Uterus (tissue), 4 donors: ENCODE results near the gene BCAT1. TPM values are rescaled to one million over a fixed set of nuclear protein-coding genes. Genes with fewer than 3 reads are reported as not detected.

Source experiments
- DNase-seq, 2 donors: peaks; one replicate each; pipeline ENCODE4 v3.0.0-alpha.2; 2019 to 2020
- H3K27ac ChIP-seq, 2 donors: fragments of 200-600 bp; sonication (generic); 1 replicate in 1 of 2; 2 replicates in 1 of 2; pipeline ENCODE4 v1.5.1; 2016 to 2018
- H3K27me3 ChIP-seq, 2 donors: fragments of 200-600 bp; sonication (generic); one replicate each; pipeline ENCODE4 v1.5.1; 2018 to 2019; ENCODE audit warnings: control low read depth in 1 of 2
- H3K36me3 ChIP-seq, 2 donors: fragments of 200-600 bp; sonication (generic); one replicate each; pipeline ENCODE4 v1.5.1; 2019; ENCODE audit warnings: control low read depth in 1 of 2
- H3K4me1 ChIP-seq, 2 donors: fragments of 200-600 bp; sonication (generic); one replicate each; pipeline ENCODE4 v1.5.1; 2018 to 2019; ENCODE audit warnings: control low read depth in 1 of 2
- H3K4me3 ChIP-seq, 2 donors: fragments of 200-600 bp; sonication (generic); 1 replicate in 1 of 2; 2 replicates in 1 of 2; pipeline ENCODE4 v1.5.1; 2018 to 2019; ENCODE audit warnings: mild to moderate bottlenecking in 1 of 2
- H3K9me3 ChIP-seq, 2 donors: fragments of 200-600 bp; sonication (generic); one replicate each; pipeline ENCODE4 v1.5.1; 2019; ENCODE audit warnings: control low read depth in 1 of 2
- POLR2A ChIP-seq, 2 donors: fragments of 450-650 bp; IDR thresholded peaks; one replicate each; pipeline ENCODE4 v1.6.1; 2016; ENCODE audit warnings: antibody characterized with exemption in 2 of 2, mild to moderate bottlenecking in 1 of 2, moderate library complexity in 1 of 2
- intact Hi-C: fragments of 100-400 bp; cut with DNase I; formaldehyde crosslinking; loops from one replicate; pipeline ENCODE4 v1.15.1; 2023; ENCODE audit warnings: low total_unique reads
- total RNA-seq, 4 donors: library from RNA; depleted of rRNA in 3 of 4; stranded (reverse); fragments of >200 nt in 3 of 4; gene quantifications; one replicate each; pipeline versions ENCODE4 v1.1.0 to v1.2.4, GENCODE V29; 2014 to 2023
- TF ChIP-seq, protein P1 (sequence below), 4 experiments: fragments of 200-600 bp in 2 of 4; fragments of 450-650 bp in 2 of 4; sonication (generic) in 2 of 4; IDR thresholded peaks; one replicate each; pipeline ENCODE4 v1.5.1; 2016 to 2019; ENCODE audit warnings: antibody characterized with exemption in 4 of 4, mild to moderate bottlenecking in 2 of 4, moderate library complexity in 1 of 4
- donor health status: DM: yes; HTN: yes; CAD: no.

BCAT1 gene
- total RNA-seq, 4 donors from 2014 or later: 23.6 to 221 (median 59.7) TPM

DNA sequence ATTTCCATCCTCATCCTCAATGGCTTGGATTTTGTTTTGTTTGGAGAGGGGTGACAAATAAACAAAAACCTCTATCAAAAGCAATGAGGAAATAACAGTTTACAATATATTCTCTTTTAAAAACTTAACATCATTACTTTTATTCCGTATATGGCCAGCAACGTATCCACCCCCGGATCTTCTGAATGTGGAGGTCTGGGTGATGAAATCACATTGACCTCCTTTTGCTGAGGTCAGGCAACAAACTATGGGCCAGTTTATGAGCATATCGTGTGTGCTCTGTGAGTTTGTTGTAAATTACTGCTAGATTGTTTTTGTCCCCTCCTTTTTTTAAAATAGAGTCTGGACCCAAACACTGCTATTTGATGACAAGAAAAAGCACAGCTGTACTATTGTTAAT, 178.1 kb downstream of the BCAT1 start:
- TF ChIP-seq POLR2A (IDR thresholded peaks at IDR 0.05): no peak
- Histone ChIP-seq H3K36me3 (no peaks in the 10 kb centered on the region), H3K9me3 (peaks cover 0 to 3% of the 10 kb centered on the region in 2 donors), H3K27me3 (no peaks in the 10 kb centered on the region), H3K4me1 (no peaks in the 10 kb centered on the region), H3K4me3 (no peak overlapping the region), H3K27ac (no peak overlapping the region)
- no peak for DNase-seq
- intact Hi-C loops: no loop called here

DNA sequence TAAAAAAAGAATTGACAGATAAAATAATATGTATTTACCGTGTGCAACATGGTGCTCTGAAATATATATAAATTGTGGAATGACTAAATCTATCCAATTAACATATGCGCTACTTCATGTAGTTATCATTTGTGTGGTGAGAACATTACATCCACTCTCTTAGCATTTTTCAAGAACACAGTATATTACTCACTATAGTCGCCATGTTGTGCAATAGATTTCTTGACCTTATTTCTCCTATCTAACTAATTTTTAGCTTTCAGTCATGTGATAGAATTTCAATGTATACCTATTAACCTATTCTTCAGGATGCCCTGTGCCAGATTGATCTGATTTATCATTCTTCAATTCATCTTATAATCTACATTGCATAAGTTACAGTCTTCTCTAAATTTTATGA, 178.6 kb downstream of the BCAT1 start:
- peaks cover 0 to 3% of the 10 kb centered on the region in 2 donors for H3K9me3 ChIP-seq
- no peaks in the 10 kb centered on the region for H3K27me3 ChIP-seq
- DNase-seq: no peak
- H3K27ac ChIP-seq: no peak overlapping the region
- no peak overlapping the region for H3K4me3 ChIP-seq
- TF ChIP-seq, protein P1, sequence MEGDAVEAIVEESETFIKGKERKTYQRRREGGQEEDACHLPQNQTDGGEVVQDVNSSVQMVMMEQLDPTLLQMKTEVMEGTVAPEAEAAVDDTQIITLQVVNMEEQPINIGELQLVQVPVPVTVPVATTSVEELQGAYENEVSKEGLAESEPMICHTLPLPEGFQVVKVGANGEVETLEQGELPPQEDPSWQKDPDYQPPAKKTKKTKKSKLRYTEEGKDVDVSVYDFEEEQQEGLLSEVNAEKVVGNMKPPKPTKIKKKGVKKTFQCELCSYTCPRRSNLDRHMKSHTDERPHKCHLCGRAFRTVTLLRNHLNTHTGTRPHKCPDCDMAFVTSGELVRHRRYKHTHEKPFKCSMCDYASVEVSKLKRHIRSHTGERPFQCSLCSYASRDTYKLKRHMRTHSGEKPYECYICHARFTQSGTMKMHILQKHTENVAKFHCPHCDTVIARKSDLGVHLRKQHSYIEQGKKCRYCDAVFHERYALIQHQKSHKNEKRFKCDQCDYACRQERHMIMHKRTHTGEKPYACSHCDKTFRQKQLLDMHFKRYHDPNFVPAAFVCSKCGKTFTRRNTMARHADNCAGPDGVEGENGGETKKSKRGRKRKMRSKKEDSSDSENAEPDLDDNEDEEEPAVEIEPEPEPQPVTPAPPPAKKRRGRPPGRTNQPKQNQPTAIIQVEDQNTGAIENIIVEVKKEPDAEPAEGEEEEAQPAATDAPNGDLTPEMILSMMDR (IDR thresholded peaks at IDR 0.05): no peak
- no peak for TF ChIP-seq POLR2A (IDR thresholded peaks at IDR 0.05)
- no peaks in the 10 kb centered on the region for H3K36me3 ChIP-seq
- H3K4me1 ChIP-seq: no peaks in the 10 kb centered on the region
- intact Hi-C loops: no loop called here

DNA sequence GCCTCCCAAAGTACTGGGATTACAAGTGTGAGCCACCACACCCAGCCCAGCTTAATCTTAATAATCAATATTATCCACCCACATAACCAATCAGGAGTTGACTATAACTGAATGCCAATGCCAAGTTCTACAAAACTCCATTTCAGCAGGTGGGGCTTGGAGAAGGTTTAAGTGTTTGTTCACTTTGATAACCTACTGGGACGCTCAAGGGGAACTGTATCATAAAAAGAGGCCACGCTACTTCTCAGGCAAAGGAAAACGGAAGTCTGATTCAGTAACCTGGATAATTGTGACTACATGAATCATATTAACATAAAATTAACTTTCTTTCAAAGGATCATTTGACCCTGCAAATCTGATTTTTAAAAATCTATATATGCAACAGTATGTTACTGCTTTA, 179.2 kb downstream of the BCAT1 start:
- Histone ChIP-seq H3K4me3 (no peak overlapping the region), H3K4me1 (no peaks in the 10 kb centered on the region), H3K9me3 (peaks cover 0 to 3% of the 10 kb centered on the region in 2 donors), H3K36me3 (no peaks in the 10 kb centered on the region), H3K27me3 (no peaks in the 10 kb centered on the region), H3K27ac (no peak overlapping the region)
- TF ChIP-seq POLR2A (IDR thresholded peaks at IDR 0.05): no peak
- TF ChIP-seq, protein P1 (IDR thresholded peaks at IDR 0.05): no peak
- intact Hi-C loops: no loop called here
- DNase-seq: no peak

DNA sequence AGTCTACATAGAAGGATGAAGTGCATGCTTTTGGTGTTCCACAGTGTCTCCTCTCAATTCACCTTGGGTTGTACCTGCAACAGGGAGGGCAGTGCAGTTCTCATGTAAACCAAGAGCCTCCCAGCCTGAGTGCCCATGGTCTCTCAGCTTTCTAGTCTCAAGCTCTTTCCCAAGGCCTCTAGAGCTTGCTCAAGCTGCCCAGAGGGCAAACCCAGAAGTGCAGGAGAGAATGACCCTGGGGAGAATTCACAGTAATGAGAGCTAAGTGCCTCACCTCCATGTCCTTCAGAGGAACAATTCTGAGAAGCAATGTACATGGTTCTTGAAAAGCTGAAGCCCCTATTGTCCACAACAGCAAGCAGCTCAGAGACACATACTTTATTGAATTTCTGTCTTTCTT, 180.5 kb downstream of the BCAT1 start:
- H3K4me3 ChIP-seq: no peak overlapping the region
- intact Hi-C loops: no loop called here
- H3K27ac ChIP-seq: no peak overlapping the region
- TF ChIP-seq, protein P1 (IDR thresholded peaks at IDR 0.05): no peak
- TF ChIP-seq POLR2A (IDR thresholded peaks at IDR 0.05): no peak
- no peaks in the 10 kb centered on the region for H3K36me3 ChIP-seq
- peaks cover 0 to 3% of the 10 kb centered on the region in 2 donors for H3K9me3 ChIP-seq
- no peaks in the 10 kb centered on the region for H3K4me1 ChIP-seq
- H3K27me3 ChIP-seq: no peaks in the 10 kb centered on the region
- no peak for DNase-seq

DNA sequence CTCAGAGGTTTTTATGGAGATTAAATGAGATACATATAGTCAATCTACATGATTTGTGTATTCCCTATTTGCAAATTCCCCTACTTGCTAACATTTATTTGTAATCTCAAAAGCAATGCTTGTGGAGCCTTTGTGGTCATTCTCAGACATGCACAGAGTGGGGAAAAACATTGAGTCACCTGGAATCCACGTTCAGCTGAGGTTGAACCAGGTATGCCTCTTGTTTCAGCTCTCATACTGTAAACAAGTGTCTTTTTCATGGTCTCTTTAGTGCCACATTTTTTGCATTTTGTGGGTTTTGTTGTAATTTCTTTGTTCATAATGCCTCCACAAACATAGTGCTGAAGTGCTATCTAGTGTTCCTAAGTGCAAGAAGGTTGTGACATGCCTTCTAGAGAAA, 181.9 kb downstream of the BCAT1 start:
- DNase-seq: no peak
- no peak overlapping the region for H3K4me3 ChIP-seq
- no peak overlapping the region for H3K27ac ChIP-seq
- no peaks in the 10 kb centered on the region for H3K27me3 ChIP-seq
- no peak for TF ChIP-seq POLR2A (IDR thresholded peaks at IDR 0.05)
- TF ChIP-seq, protein P1 (IDR thresholded peaks at IDR 0.05): no peak
- peaks cover 0 to 3% of the 10 kb centered on the region in 2 donors for H3K9me3 ChIP-seq
- H3K36me3 ChIP-seq: no peaks in the 10 kb centered on the region
- intact Hi-C loops: no loop called here
- H3K4me1 ChIP-seq: no peaks in the 10 kb centered on the region

DNA sequence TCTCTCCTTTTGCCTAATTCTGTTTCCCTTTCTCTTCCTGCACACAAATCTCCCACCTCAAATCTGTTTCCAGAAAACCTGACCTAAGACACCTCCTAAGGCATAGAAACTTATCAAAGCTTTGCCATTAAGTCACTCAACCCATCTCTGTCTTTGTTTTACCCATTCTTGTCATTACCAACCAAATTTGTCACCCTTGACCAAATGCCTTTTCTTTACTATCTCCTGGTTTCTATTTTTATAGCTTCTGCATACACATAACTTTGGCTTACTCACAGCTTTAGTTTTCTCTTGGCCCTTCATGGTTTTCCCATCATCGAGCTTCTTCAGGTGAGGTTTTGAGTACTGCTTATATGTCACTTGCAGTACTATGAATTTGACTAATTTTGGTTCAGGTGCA, 184.2 kb downstream of the BCAT1 start:
- DNase-seq: no peak
- no peaks in the 10 kb centered on the region for H3K36me3 ChIP-seq
- no peak overlapping the region for H3K4me3 ChIP-seq
- no peaks in the 10 kb centered on the region for H3K27me3 ChIP-seq
- no peak overlapping the region for H3K27ac ChIP-seq
- H3K4me1 ChIP-seq: no peaks in the 10 kb centered on the region
- TF ChIP-seq POLR2A (IDR thresholded peaks at IDR 0.05): no peak
- TF ChIP-seq, protein P1 (IDR thresholded peaks at IDR 0.05): no peak
- intact Hi-C loops: no loop called here
- H3K9me3 ChIP-seq: peaks cover 0 to 3% of the 10 kb centered on the region in 2 donors
